ENCODE measurements around the gene DYNC1H1.

Gene DYNC1H1

GRCh38 chr14:101964297-101965180 is at the start of gene DYNC1H1:
TSS of gene DYNC1H1 (plus strand) at chr14:101964573. CDS start at chr14:101964692, 119 bp downstream.
- peak; percentile 92 for DNase-seq

- no peak for DNase-seq
Measured at GRCh38 chr14:101915871-101916815, 48.2 kb upstream of the DYNC1H1 start.

GRCh38 chr14:101916816-101917412 is 47.5 kb upstream of the DYNC1H1 start:
- no peak for DNase-seq

- no peak for DNase-seq
Measured at GRCh38 chr14:101917413-101918017, 46.9 kb upstream of the DYNC1H1 start.

GRCh38 chr14:101918065-101918989 is 46.0 kb upstream of the DYNC1H1 start:
- DNase-seq, result no peak

GRCh38 chr14:101920271-101920670 is 44.1 kb upstream of the DYNC1H1 start:
- no peak for DNase-seq

- DNase-seq, result no peak
Measured at GRCh38 chr14:101922866-101923265, 41.5 kb upstream of the DYNC1H1 start.

- no peak for DNase-seq
Measured at GRCh38 chr14:101925152-101925551, 39.2 kb upstream of the DYNC1H1 start.

GRCh38 chr14:101926085-101926484 is 38.3 kb upstream of the DYNC1H1 start:
- DNase-seq, result no peak

- no peak for DNase-seq
Measured at GRCh38 chr14:101926620-101927019, 37.8 kb upstream of the DYNC1H1 start.

GRCh38 chr14:101927859-101928258 is 36.5 kb upstream of the DYNC1H1 start:
- peak; percentile 92 for DNase-seq

GRCh38 chr14:101928415-101928841 is 35.9 kb upstream of the DYNC1H1 start:
- DNase-seq, result no peak

- DNase-seq, result no peak
Measured at GRCh38 chr14:101929096-101929495, 35.3 kb upstream of the DYNC1H1 start.

GRCh38 chr14:101929946-101930345 is 34.4 kb upstream of the DYNC1H1 start:
- DNase-seq, result no peak

- DNase-seq, result no peak
Measured at GRCh38 chr14:101932673-101933072, 31.7 kb upstream of the DYNC1H1 start.

- no peak for DNase-seq
Measured at GRCh38 chr14:101933209-101933608, 31.2 kb upstream of the DYNC1H1 start.

- no peak for DNase-seq
Measured at GRCh38 chr14:101934601-101935150, 29.7 kb upstream of the DYNC1H1 start.

- no peak for DNase-seq
Measured at GRCh38 chr14:101937926-101938767, 26.2 kb upstream of the DYNC1H1 start.

- no peak for DNase-seq
Measured at GRCh38 chr14:101939646-101940170, 24.7 kb upstream of the DYNC1H1 start.

- DNase-seq, result no peak
Measured at GRCh38 chr14:101944451-101944850, 19.9 kb upstream of the DYNC1H1 start.

Data from fibroblast of upper back skin (primary cell).